GM13977 (cell line): ENCODE measurements around the gene MYL6B.
A peak's percentile ranks its signal among the peaks of the same experiment; 100 is the strongest.

Experiments used
- DNase-seq: peaks from one replicate; pipeline ENCODE4 v3.0.0; 2012; ENCODE audit warnings: low spot score
- in situ Hi-C: fragments of 300-500 bp; cut with MboI; formaldehyde crosslinking; loops from one replicate; pipeline ENCODE4 v1.12.0; 2022; ENCODE audit warnings: low sequenced_read_pairs, low pct_unique_long_range_greater_than_20kb, mixed read lengths, inconsistent platforms; ENCODE audit not compliant: unreplicated experiment
- TF ChIP-seq, protein P1 (sequence below): IDR thresholded peaks from 2 replicates; pipeline ENCODE4 v1.5.1; 2012; ENCODE audit warnings: mild to moderate bottlenecking, control low read depth; ENCODE audit not compliant: insufficient read depth; ENCODE audit errors: extremely low read depth, missing control alignments

The MYL6B gene

GRCh38 chr12:56143870-56144269 lies 8.5 kb upstream of the MYL6B start:
- TF ChIP-seq, protein P1, sequence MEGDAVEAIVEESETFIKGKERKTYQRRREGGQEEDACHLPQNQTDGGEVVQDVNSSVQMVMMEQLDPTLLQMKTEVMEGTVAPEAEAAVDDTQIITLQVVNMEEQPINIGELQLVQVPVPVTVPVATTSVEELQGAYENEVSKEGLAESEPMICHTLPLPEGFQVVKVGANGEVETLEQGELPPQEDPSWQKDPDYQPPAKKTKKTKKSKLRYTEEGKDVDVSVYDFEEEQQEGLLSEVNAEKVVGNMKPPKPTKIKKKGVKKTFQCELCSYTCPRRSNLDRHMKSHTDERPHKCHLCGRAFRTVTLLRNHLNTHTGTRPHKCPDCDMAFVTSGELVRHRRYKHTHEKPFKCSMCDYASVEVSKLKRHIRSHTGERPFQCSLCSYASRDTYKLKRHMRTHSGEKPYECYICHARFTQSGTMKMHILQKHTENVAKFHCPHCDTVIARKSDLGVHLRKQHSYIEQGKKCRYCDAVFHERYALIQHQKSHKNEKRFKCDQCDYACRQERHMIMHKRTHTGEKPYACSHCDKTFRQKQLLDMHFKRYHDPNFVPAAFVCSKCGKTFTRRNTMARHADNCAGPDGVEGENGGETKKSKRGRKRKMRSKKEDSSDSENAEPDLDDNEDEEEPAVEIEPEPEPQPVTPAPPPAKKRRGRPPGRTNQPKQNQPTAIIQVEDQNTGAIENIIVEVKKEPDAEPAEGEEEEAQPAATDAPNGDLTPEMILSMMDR: no peak
- in situ Hi-C loops: no loop called here
- no peak for DNase-seq

GRCh38 chr12:56145217-56145616 lies 7.2 kb upstream of the MYL6B start:
- in situ Hi-C loops: no loop called here
- TF ChIP-seq, protein P1: no peak
- DNase-seq: no peak

DNA sequence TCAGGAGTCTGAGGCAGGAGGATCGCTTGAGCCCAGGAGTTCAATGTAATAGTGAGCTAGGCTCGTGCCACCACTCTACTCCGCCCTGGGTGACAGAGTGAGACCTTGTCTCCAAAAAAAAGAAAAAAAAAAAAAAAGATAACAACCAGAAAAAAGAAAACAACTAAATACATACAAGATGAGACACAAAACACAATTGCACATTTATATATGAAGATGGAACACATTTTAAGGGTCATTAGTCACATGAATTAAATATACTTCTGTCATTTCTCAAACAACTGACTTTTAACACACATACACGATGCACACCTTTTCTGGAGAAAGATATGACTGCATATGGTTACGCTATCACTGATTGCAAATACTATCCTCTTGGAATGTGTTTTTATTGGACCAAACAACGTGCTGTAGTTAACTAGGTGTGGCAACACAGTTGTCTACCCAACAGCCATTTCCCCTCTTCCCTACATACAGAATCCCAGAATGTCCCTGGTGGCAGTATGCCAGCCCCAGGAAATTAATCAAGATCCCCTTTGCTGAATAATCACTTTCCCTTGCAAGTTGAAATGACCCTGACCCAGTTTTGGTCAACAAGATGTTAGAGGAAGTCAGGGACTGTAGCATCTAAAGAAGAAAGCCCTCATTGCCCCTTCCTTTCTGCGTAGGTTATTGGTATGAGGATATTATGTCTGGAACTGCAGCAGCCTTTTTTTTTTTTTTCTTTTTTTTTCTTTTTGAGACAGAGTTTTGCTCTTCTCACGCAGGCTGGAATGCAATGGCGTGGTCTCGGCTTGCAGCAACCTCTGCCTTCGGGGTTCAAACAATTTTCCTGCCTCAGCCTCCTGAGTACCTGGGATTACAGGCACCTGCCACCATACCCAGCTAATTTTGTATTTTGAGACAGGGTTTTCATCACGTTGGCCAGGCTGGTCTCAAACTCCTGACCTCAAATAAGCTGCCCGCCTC lies 5.6 kb upstream of the MYL6B start:
- no peak for DNase-seq
- TF ChIP-seq, protein P1: no peak
- in situ Hi-C loops: no loop called here

GRCh38 chr12:56150563-56150962 lies 1.8 kb upstream of the MYL6B start:
- no peak for DNase-seq
- in situ Hi-C loops: no loop called here
- TF ChIP-seq, protein P1: no peak

DNA sequence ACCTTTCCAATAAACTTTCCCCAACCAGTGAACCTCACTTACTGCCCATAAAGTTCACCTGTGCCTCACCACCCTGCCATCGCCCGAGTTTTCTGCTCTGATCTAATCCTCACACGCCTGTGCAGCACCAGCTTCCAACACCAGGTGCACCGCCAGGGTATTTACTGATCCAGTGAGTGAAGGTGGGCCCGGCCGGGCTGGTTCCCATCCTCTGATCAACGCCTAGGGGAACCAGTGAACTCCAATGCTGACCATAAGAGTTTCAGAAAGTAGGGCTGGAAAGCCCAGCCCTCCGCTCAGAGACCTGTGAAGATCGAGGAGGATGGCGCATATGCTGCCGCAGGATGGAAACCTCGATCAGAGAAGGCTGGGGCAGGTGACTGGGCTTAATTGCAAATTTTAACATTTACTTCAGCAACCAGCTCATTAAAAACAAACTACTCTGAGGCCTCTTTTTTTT lies 685 bp upstream of the MYL6B start:
- in situ Hi-C loops: no loop called here
- peak; percentile 65 for DNase-seq
- TF ChIP-seq, protein P1: peak; percentile 20

GRCh38 chr12:56152756-56153677 lies 630 bp downstream of the MYL6B start:
- in situ Hi-C loops: no loop called here
- DNase-seq: no peak
- TF ChIP-seq, protein P1: no peak
